ENCODE results near the gene SELENOI. TPM values are rescaled to one million over a fixed set of nuclear protein-coding genes. Genes with fewer than 3 reads are reported as not detected.
A peak's percentile ranks its signal among the peaks of the same experiment; 100 is the strongest.
"Not testable (repeated sequence)": the region's sequence is repeated elsewhere in the genome, so short reads cannot be mapped to it uniquely, and the experiment has no call there.

SELENOI gene
- polyA plus RNA-seq, 3 donors: 21.0 to 23.0 (median 22.4) TPM

GRCh38 chr2:26326514-26326913 lies 19.4 kb upstream of the SELENOI start:
- no peak for DNase-seq (ENCODE audit: low read depth in 3 of 3, low spot score in 2 of 3)

GRCh38 chr2:26327291-26328272 lies 18.4 kb upstream of the SELENOI start:
- no peak for DNase-seq (ENCODE audit: low read depth in 3 of 3, low spot score in 2 of 3)

- DNase-seq (ENCODE audit: low read depth in 3 of 3, low spot score in 2 of 3): not testable (repeated sequence)
Observed at GRCh38 chr2:26329083-26329482, 16.9 kb upstream of the SELENOI start.

GRCh38 chr2:26330114-26330549 lies 15.8 kb upstream of the SELENOI start:
- DNase-seq (ENCODE audit: low read depth in 3 of 3, low spot score in 2 of 3): peak in 1 of 3 donors; percentile 52

GRCh38 chr2:26330604-26331003 lies 15.3 kb upstream of the SELENOI start:
- no peak for DNase-seq (ENCODE audit: low read depth in 3 of 3, low spot score in 2 of 3)

- DNase-seq (ENCODE audit: low read depth in 3 of 3, low spot score in 2 of 3): not testable (repeated sequence)
Observed at GRCh38 chr2:26331321-26331720, 14.6 kb upstream of the SELENOI start.

- DNase-seq (ENCODE audit: low read depth in 3 of 3, low spot score in 2 of 3): no peak
Observed at GRCh38 chr2:26333293-26333692, 12.7 kb upstream of the SELENOI start.

GRCh38 chr2:26335231-26335630 lies 10.7 kb upstream of the SELENOI start:
- DNase-seq (ENCODE audit: low read depth in 3 of 3, low spot score in 2 of 3): no peak

- DNase-seq (ENCODE audit: low read depth in 3 of 3, low spot score in 2 of 3): no peak
Observed at GRCh38 chr2:26336719-26337118, 9.2 kb upstream of the SELENOI start.

GRCh38 chr2:26337298-26337697 lies 8.6 kb upstream of the SELENOI start:
- no peak for DNase-seq (ENCODE audit: low read depth in 3 of 3, low spot score in 2 of 3)

GRCh38 chr2:26340831-26341230 lies 5.1 kb upstream of the SELENOI start:
- no peak for DNase-seq (ENCODE audit: low read depth in 3 of 3, low spot score in 2 of 3)

GRCh38 chr2:26344581-26345282 lies 1.2 kb upstream of the SELENOI start:
- DNase-seq (ENCODE audit: low read depth in 3 of 3, low spot score in 2 of 3): no peak

GRCh38 chr2:26345283-26345544 lies 729 bp upstream of the SELENOI start:
- no peak for DNase-seq (ENCODE audit: low read depth in 3 of 3, low spot score in 2 of 3)

- no peak for DNase-seq (ENCODE audit: low read depth in 3 of 3, low spot score in 2 of 3)
Observed at GRCh38 chr2:26346454-26347053, 611 bp downstream of the SELENOI start, which contains the start of gene ADGRF3. ADGRF3 (minus strand) TSS chr2:26346789; CDS start chr2:26346234, 555 bp downstream.

GRCh38 chr2:26347286-26347865 lies 1.4 kb downstream of the SELENOI start:
- DNase-seq (ENCODE audit: low read depth in 3 of 3, low spot score in 2 of 3): no peak

- DNase-seq (ENCODE audit: low read depth in 3 of 3, low spot score in 2 of 3): no peak
Observed at GRCh38 chr2:26349690-26350089, 3.7 kb downstream of the SELENOI start.

GRCh38 chr2:26351375-26352090 lies 5.6 kb downstream of the SELENOI start:
- no peak for DNase-seq (ENCODE audit: low read depth in 3 of 3, low spot score in 2 of 3)

- DNase-seq (ENCODE audit: low read depth in 3 of 3, low spot score in 2 of 3): no peak
Observed at GRCh38 chr2:26352892-26353291, 6.9 kb downstream of the SELENOI start.

- DNase-seq (ENCODE audit: low read depth in 3 of 3, low spot score in 2 of 3): not testable (repeated sequence)
Observed at GRCh38 chr2:26354469-26354868, 8.5 kb downstream of the SELENOI start.

Measured in right renal cortex interstitium (tissue), 3 donors.